ENCODE results near the gene WDFY4.

The WDFY4 gene

GRCh38 chr10:49010295-49010694 lies 325.6 kb downstream of the WDFY4 start:
- no peak for DNase-seq (ENCODE audit: low spot score)
- no peak for FAIRE-seq

- DNase-seq (ENCODE audit: low spot score): no peak
- no peak for FAIRE-seq
Measured at GRCh38 chr10:49010865-49011264, 326.2 kb downstream of the WDFY4 start.

- DNase-seq (ENCODE audit: low spot score): no peak
- no peak for FAIRE-seq
Measured at GRCh38 chr10:49011756-49012155, 327.1 kb downstream of the WDFY4 start.

GRCh38 chr10:49012603-49013002 lies 327.9 kb downstream of the WDFY4 start:
- no peak for FAIRE-seq
- DNase-seq (ENCODE audit: low spot score): no peak

- FAIRE-seq (no peak), DNase-seq (ENCODE audit: low spot score) (no peak)
Measured at GRCh38 chr10:49015700-49016099, 331.0 kb downstream of the WDFY4 start.

GRCh38 chr10:49021685-49022084 lies 337.0 kb downstream of the WDFY4 start:
- FAIRE-seq (no peak), DNase-seq (ENCODE audit: low spot score) (no peak)

- no peak for DNase-seq (ENCODE audit: low spot score)
- FAIRE-seq: no peak
Measured at GRCh38 chr10:49023071-49023470, 338.4 kb downstream of the WDFY4 start.

- DNase-seq (ENCODE audit: low spot score) (no peak), FAIRE-seq (no peak)
Measured at GRCh38 chr10:49023752-49024151, 339.1 kb downstream of the WDFY4 start.

GRCh38 chr10:49024484-49024883 lies 339.8 kb downstream of the WDFY4 start:
- FAIRE-seq: no peak

GRCh38 chr10:49025347-49025983 lies 340.8 kb downstream of the WDFY4 start:
- DNase-seq (ENCODE audit: low spot score): no peak
- FAIRE-seq: no peak

More at GRCh38 chr10:49024484-49024883, 339.8 kb downstream of the WDFY4 start:
- no peak for DNase-seq (ENCODE audit: low spot score)

- DNase-seq (ENCODE audit: low spot score) (no peak), FAIRE-seq (no peak)
Measured at GRCh38 chr10:49028639-49029038, 344.0 kb downstream of the WDFY4 start.

GRCh38 chr10:49029666-49030065 lies 345.0 kb downstream of the WDFY4 start:
- FAIRE-seq (no peak), DNase-seq (ENCODE audit: low spot score) (no peak)
